ENCODE results near the gene EIF4G3.
"Not testable (repeated sequence)": the region's sequence is repeated elsewhere in the genome, so short reads cannot be mapped to it uniquely, and the experiment has no call there.

The EIF4G3 gene

GRCh38 chr1:20947409-20947808 lies 229.3 kb downstream of the EIF4G3 start:
- H3K9ac ChIP-seq (ENCODE audit: low read length) = no peak overlapping the region

DNA sequence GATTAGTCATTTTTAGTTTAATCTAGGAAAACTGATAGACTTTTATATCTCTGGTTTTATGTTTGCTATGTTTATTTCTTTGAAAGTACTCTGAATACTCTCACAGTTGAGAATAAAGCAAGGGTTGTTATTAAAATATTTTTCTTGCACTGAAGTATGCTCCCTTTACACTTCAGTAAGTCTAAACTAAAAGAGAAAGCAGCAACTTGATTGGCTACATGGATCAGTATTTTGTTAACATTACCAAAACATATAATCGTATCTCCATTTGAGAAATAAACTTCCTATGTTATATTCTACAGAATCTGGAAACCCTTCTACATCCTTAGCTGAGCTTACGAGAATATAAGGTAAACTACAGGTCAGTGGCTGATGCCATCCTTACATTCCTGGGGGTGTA lies 240.1 kb downstream of the EIF4G3 start:
- Histone ChIP-seq H3K36me3 (ENCODE audit: control insufficient read depth, insufficient read depth, low read length) (peaks cover 3% of the 10 kb centered on the region), H3K27ac (ENCODE audit: low read depth, low read length) (no peak overlapping the region)

More at GRCh38 chr1:20947409-20947808, 229.3 kb downstream of the EIF4G3 start:
- Histone ChIP-seq H3K36me3 (ENCODE audit: control insufficient read depth, insufficient read depth, low read length) (no peaks in the 10 kb centered on the region), H3K4me1 (ENCODE audit: control insufficient read depth, insufficient read depth, low read length) (no peaks in the 10 kb centered on the region), H3K27ac (ENCODE audit: low read depth, low read length) (no peak overlapping the region), H3K4me3 (ENCODE audit: low read length) (no peak overlapping the region), H3K27me3 (ENCODE audit: control insufficient read depth, insufficient read depth, low read length) (no peaks in the 10 kb centered on the region)

GRCh38 chr1:20936216-20936615 lies 240.5 kb downstream of the EIF4G3 start:
- no peak overlapping the region for H3K4me3 ChIP-seq (ENCODE audit: low read length)
- H3K36me3 ChIP-seq (ENCODE audit: control insufficient read depth, insufficient read depth, low read length) = peaks cover 3% of the 10 kb centered on the region
- no peaks in the 10 kb centered on the region for H3K4me1 ChIP-seq (ENCODE audit: control insufficient read depth, insufficient read depth, low read length)
- H3K27ac ChIP-seq (ENCODE audit: low read depth, low read length) = no peak overlapping the region
- H3K27me3 ChIP-seq (ENCODE audit: control insufficient read depth, insufficient read depth, low read length) = no peaks in the 10 kb centered on the region
- H3K9ac ChIP-seq (ENCODE audit: low read length) = no peak overlapping the region

More for the DNA sequence above, 240.1 kb downstream of the EIF4G3 start:
- Histone ChIP-seq H3K27me3 (ENCODE audit: control insufficient read depth, insufficient read depth, low read length) (no peaks in the 10 kb centered on the region), H3K4me1 (ENCODE audit: control insufficient read depth, insufficient read depth, low read length) (no peaks in the 10 kb centered on the region), H3K9ac (ENCODE audit: low read length) (no peak overlapping the region), H3K4me3 (ENCODE audit: low read length) (no peak overlapping the region)

DNA sequence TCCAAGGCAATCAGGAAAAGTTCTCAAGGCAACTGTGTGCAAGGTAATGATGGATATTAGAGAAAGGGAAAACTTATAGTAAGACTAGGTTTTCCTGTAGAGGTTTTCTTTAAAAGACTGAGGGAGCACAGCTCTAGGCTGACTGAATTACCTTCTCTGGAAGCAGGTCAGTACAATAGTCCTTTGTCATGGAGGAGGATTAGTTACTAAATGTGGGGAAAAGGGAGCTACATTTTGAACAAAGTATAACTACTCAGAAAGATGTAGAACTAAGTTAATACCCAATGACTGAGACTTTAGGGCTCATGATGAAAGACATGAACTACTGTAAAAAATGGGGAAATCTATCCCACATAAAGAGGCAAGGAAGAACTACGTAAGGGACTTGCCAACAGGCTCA lies 241.0 kb downstream of the EIF4G3 start:
- Histone ChIP-seq H3K27me3 (ENCODE audit: control insufficient read depth, insufficient read depth, low read length) (no peaks in the 10 kb centered on the region), H3K36me3 (ENCODE audit: control insufficient read depth, insufficient read depth, low read length) (peaks cover 3% of the 10 kb centered on the region), H3K9ac (ENCODE audit: low read length) (no peak overlapping the region), H3K4me1 (ENCODE audit: control insufficient read depth, insufficient read depth, low read length) (no peaks in the 10 kb centered on the region), H3K27ac (ENCODE audit: low read depth, low read length) (no peak overlapping the region), H3K4me3 (ENCODE audit: low read length) (no peak overlapping the region)

DNA sequence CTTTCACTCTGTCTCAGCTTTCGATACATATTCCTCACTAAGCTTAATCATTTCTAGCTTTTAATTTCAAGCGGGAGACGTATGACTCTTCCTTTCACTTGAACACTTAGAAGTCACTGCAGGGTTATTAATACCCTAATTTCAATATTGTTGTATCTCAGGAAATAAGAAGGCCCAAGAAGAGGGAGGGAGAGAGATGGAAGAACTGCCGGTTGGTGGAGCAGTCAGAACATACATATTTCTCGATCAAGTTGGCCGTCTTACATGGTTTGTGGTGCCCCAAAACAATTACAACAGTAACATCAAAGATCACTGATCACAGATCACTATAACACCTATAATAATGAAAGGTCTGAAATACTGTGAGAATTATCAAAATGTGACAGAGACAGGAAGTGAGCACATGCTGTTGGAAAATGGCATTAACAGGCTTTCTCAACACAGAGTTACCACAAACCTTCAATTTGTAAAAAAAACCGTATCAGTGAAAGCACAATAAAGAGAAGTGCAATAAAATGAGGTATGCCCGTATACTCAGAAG lies 244.2 kb downstream of the EIF4G3 start:
- no peaks in the 10 kb centered on the region for H3K4me1 ChIP-seq (ENCODE audit: control insufficient read depth, insufficient read depth, low read length)
- no peak overlapping the region for H3K27ac ChIP-seq (ENCODE audit: low read depth, low read length)
- H3K4me3 ChIP-seq (ENCODE audit: low read length) = no peak overlapping the region
- H3K27me3 ChIP-seq (ENCODE audit: control insufficient read depth, insufficient read depth, low read length) = no peaks in the 10 kb centered on the region
- H3K36me3 ChIP-seq (ENCODE audit: control insufficient read depth, insufficient read depth, low read length) = no peaks in the 10 kb centered on the region
- H3K9ac ChIP-seq (ENCODE audit: low read length) = no peak overlapping the region

DNA sequence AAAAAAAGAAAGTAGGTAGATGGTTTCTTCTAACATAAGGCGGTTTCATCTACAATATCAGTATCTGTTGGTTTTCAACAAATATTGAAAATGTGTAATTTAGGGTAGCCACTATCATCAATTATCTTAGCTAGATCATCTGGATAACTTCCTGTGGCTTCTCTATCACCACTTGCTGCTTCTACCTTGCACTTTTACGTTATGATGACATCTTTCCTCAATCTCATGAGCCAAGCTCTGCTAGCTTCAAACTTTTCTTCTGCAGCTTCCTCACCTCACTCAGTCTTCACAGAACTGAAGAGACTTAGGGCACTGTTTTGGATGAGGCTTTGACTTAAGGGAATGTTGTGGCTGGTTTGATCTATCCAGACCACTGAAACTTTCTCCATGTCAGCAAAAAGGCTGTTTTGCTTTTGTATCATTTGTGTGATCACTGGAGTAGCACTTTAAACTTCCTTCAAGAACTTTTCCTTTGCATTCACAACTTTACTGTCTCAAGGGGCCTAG lies 244.7 kb downstream of the EIF4G3 start:
- no peaks in the 10 kb centered on the region for H3K27me3 ChIP-seq (ENCODE audit: control insufficient read depth, insufficient read depth, low read length)
- H3K36me3 ChIP-seq (ENCODE audit: control insufficient read depth, insufficient read depth, low read length) = no peaks in the 10 kb centered on the region
- no peaks in the 10 kb centered on the region for H3K4me1 ChIP-seq (ENCODE audit: control insufficient read depth, insufficient read depth, low read length)
- no peak overlapping the region for H3K9ac ChIP-seq (ENCODE audit: low read length)
- no peak overlapping the region for H3K27ac ChIP-seq (ENCODE audit: low read depth, low read length)
- no peak overlapping the region for H3K4me3 ChIP-seq (ENCODE audit: low read length)

DNA sequence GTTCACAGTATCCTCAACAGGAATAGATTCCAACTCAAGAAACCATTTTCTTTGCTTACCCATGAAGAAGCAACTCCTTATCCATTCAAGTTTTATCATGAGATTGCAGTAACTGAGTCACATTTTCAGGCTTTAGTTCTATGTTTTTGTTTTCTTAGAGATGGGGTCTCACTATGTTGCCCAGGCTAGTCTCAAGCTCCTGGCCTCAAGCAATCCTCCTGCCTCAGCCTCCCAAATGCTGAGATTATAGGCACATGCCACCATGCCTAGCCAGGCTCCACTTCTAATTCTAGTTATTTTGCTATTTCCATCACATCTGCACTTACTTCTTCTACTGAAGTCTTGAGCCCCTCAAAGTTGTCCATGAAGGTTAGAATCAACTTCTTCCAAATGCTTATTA lies 246.3 kb downstream of the EIF4G3 start:
- no peaks in the 10 kb centered on the region for H3K36me3 ChIP-seq (ENCODE audit: control insufficient read depth, insufficient read depth, low read length)
- H3K9ac ChIP-seq (ENCODE audit: low read length) = no peak overlapping the region
- no peaks in the 10 kb centered on the region for H3K4me1 ChIP-seq (ENCODE audit: control insufficient read depth, insufficient read depth, low read length)
- H3K27ac ChIP-seq (ENCODE audit: low read depth, low read length) = no peak overlapping the region
- H3K4me3 ChIP-seq (ENCODE audit: low read length) = no peak overlapping the region
- H3K27me3 ChIP-seq (ENCODE audit: control insufficient read depth, insufficient read depth, low read length) = no peaks in the 10 kb centered on the region

DNA sequence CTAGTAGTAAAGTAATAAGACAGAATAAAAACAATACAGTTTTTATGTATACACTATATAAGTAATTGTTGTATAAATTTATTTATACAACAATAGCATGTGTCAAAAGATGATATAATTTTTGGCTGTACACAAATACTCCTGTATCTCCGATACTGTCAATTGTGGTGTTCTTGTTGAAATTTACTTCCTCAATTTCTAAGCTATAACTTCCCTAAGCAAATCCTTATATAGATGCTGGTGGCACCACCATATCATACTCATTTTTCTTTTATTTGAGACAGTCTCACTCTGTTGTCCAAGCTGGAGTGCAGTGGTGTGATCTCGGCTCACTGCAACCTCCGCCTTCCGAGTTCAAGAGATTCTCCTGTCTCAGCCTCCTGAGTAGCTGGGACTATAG lies 248.6 kb downstream of the EIF4G3 start:
- Histone ChIP-seq H3K4me3 (ENCODE audit: low read length) (no peak overlapping the region), H3K27me3 (ENCODE audit: control insufficient read depth, insufficient read depth, low read length) (no peaks in the 10 kb centered on the region), H3K27ac (ENCODE audit: low read depth, low read length) (no peak overlapping the region), H3K9ac (ENCODE audit: low read length) (no peak overlapping the region), H3K36me3 (ENCODE audit: control insufficient read depth, insufficient read depth, low read length) (no peaks in the 10 kb centered on the region), H3K4me1 (ENCODE audit: control insufficient read depth, insufficient read depth, low read length) (no peaks in the 10 kb centered on the region)

DNA sequence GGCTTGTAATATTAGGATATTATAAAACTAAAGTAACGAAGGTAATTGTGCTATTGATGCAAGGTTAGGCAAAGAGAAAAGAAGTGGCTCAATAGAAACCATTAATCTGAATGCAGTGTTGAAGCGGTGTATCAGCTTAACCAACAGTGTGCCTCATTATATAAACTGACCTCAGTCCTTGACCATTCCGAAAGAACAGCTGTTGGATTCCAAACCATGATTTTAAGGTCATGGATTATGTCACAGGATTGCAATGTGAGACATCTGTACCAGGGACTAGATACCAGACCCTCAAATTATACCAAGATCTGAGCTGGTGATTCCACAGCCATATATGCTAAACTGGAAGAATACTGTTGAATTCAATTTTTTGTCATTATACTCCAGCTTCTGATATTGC lies 255.4 kb downstream of the EIF4G3 start:
- Histone ChIP-seq H3K36me3 (ENCODE audit: control insufficient read depth, insufficient read depth, low read length) (no peaks in the 10 kb centered on the region), H3K4me1 (ENCODE audit: control insufficient read depth, insufficient read depth, low read length) (no peaks in the 10 kb centered on the region), H3K4me3 (ENCODE audit: low read length) (no peak overlapping the region), H3K9ac (ENCODE audit: low read length) (no peak overlapping the region), H3K27ac (ENCODE audit: low read depth, low read length) (no peak overlapping the region), H3K27me3 (ENCODE audit: control insufficient read depth, insufficient read depth, low read length) (no peaks in the 10 kb centered on the region)

DNA sequence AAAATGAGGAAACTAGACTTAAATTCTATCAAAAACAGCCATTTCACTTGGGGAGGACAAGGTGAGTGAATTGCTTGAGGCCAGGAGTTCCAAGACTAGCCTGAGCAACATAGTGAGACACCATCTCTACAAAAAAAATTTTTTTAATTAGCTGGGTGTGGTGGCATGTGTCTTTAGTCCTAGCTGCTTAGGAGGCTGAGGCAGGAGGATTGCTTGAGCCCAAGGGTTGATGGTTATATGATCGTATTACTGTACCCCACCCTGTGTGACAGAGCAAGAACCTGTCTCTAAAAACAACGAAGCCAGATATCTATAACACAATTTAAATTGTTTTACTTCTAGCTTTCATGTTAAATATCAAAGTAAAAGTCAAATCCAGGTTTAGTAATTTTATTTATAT lies 263.5 kb downstream of the EIF4G3 start:
- H3K27me3 ChIP-seq (ENCODE audit: control insufficient read depth, insufficient read depth, low read length) = no peaks in the 10 kb centered on the region
- no peak overlapping the region for H3K9ac ChIP-seq (ENCODE audit: low read length)
- H3K27ac ChIP-seq (ENCODE audit: low read depth, low read length) = no peak overlapping the region
- H3K36me3 ChIP-seq (ENCODE audit: control insufficient read depth, insufficient read depth, low read length) = no peaks in the 10 kb centered on the region
- no peak overlapping the region for H3K4me3 ChIP-seq (ENCODE audit: low read length)
- no peaks in the 10 kb centered on the region for H3K4me1 ChIP-seq (ENCODE audit: control insufficient read depth, insufficient read depth, low read length)

DNA sequence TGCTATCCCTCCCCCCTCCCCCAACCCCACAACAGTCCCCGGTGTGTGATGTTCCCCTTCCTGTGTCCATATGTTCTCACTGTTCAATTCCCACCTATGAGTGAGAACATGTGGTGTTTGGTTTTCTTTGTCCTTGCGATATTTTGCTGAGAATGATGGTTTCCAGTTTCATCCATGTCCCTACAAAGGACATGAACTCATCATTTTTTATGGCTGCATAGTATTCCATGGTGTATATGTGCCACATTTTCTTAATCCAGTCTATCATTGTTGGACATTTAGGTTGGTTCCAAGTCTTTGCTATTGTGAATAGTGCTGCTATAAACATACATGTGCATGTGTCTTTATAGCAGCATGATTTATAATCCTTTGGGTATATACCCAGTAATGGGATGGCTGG lies 269.2 kb downstream of the EIF4G3 start:
- H3K4me1 ChIP-seq (ENCODE audit: control insufficient read depth, insufficient read depth, low read length); H3K36me3 ChIP-seq (ENCODE audit: control insufficient read depth, insufficient read depth, low read length); H3K27me3 ChIP-seq (ENCODE audit: control insufficient read depth, insufficient read depth, low read length); H3K9ac ChIP-seq (ENCODE audit: low read length); H3K4me3 ChIP-seq (ENCODE audit: low read length); H3K27ac ChIP-seq (ENCODE audit: low read depth, low read length): not testable (repeated sequence)

DNA sequence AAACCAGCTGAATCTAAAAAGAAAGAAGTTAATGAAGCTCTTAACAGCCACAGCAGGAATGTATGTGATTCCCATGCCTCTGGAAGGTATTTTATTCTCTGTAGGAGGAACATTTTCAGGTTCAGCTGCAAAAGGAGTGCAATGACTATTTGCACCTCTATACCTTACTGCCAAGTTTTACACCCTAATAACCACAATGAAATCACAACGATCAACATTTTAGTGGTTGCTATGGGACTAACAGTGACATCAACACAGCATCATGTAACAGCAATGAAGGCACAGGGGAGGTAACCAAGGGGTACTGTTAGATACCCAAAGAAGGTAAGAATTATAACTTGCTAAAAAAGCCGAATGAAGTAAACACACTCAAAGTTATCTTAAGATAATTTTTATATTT lies 273.3 kb downstream of the EIF4G3 start:
- no peak overlapping the region for H3K9ac ChIP-seq (ENCODE audit: low read length)
- H3K27ac ChIP-seq (ENCODE audit: low read depth, low read length) = no peak overlapping the region
- no peaks in the 10 kb centered on the region for H3K27me3 ChIP-seq (ENCODE audit: control insufficient read depth, insufficient read depth, low read length)
- H3K4me1 ChIP-seq (ENCODE audit: control insufficient read depth, insufficient read depth, low read length) = no peaks in the 10 kb centered on the region
- H3K36me3 ChIP-seq (ENCODE audit: control insufficient read depth, insufficient read depth, low read length) = no peaks in the 10 kb centered on the region
- H3K4me3 ChIP-seq (ENCODE audit: low read length) = no peak overlapping the region

DNA sequence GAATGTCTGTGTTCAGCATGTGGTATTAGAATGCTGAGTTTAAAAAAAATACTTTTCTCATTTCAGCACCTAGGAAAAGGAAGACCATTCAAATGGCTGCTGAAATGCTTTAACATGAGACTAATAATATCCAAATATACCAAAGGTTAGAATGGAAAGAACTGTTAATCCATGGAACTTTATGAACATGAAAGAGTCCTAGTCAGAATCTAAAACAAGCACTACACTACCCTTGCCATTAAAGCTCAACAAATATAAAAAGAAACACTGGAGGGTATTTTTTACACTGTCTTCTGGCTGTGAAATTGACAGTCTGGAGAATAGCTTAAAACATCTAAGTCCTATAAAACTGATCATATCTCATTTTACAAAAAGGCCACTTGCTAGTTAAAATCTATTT lies 276.6 kb downstream of the EIF4G3 start:
- H3K27ac ChIP-seq (ENCODE audit: low read depth, low read length) = no peak overlapping the region
- no peaks in the 10 kb centered on the region for H3K36me3 ChIP-seq (ENCODE audit: control insufficient read depth, insufficient read depth, low read length)
- no peaks in the 10 kb centered on the region for H3K4me1 ChIP-seq (ENCODE audit: control insufficient read depth, insufficient read depth, low read length)
- H3K4me3 ChIP-seq (ENCODE audit: low read length) = no peak overlapping the region
- H3K27me3 ChIP-seq (ENCODE audit: control insufficient read depth, insufficient read depth, low read length) = no peaks in the 10 kb centered on the region
- no peak overlapping the region for H3K9ac ChIP-seq (ENCODE audit: low read length)
